SH-SY5Y (cell line): Measurements from ENCODE around the gene ADGRL2.

Source experiments
- GATA2 ChIP-seq: IDR thresholded peaks from 2 replicates; pipeline ENCODE4 v1.6.1; 2011; ENCODE audit warnings: mild to moderate bottlenecking, low read depth, low read length
- GATA3 ChIP-seq: IDR thresholded peaks from 2 replicates; pipeline ENCODE4 v1.6.1; 2011; ENCODE audit warnings: low read depth, mild to moderate bottlenecking, low read length, moderate library complexity

ADGRL2 gene

DNA sequence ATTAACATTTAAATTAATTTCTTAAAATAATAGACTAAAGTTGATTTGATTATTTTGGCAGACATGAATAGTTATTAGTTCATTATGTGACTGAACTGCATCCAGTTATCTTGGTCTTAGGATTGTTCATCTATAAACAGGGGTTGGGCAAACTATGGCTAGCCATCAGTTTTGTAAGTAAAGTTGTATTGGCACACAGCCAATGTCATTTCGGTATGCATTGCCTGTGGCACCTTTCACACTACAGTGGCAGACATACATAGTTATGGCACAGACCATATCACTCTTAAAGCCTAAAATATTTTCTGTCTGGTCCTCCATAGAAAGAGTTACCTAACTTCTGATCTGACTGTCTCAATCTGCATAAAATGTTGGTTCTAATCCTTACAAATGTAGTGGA, 27.2 kb downstream of the ADGRL2 start:
- TF ChIP-seq GATA2: no peak
- TF ChIP-seq GATA3: no peak

DNA sequence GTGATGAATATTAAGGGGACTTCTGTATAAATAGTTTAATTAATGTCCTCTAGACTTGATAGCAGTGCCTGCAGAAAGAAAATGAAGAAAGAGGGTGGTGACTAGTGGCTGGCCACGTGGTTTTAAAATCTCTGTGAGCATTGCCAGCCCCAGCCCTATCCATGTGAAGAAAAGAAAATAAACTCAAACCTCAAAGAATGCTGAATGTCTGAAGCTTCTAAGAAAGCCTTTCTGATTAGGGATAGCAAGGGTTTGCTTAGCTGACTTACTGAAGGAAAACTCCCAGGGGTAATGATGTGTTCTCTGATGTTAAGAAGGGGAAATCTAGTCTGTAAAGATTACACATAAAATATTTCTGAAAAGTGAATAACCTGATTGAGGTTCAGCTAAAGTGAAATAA, 31.8 kb downstream of the ADGRL2 start:
- TF ChIP-seq GATA3 (no peak), GATA2 (no peak)

DNA sequence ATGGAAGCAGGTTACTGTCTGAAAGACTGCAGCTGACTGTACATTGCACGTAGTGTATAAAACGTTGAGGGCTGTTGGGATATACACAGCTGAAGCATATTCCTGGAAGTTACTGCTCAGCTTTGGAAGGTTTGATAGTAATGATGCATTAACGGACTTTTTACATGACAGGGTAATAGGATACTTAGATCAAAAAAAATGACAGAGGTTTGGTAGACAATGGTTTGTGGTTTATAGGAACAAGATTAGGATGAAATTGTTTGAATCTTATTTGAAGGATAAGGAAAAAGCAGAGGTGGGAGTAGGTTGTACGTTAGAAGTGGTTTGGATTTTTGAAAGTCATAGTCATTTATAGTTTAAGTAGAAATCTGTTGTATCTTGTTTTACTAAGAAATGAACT, 33.0 kb downstream of the ADGRL2 start:
- no peak for TF ChIP-seq GATA2
- no peak for TF ChIP-seq GATA3

DNA sequence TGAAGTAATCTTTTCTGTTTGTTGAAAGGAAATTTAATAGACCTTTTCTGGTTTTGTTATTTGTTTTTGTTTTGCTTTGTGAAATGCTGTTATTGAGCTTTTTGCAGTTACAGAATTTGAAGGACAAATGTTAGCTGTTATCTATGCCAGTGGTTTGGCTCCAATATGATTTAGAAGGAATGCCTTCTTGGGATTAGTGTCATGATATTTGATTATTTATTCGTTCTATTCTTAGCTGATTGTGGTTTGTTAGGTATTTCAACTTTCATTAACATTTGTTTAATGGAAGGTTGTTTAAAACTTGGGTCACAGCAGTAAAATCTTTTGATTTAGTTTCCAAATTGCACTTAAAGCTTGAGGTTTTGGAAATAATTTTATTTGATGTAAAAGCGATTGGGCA, 33.5 kb downstream of the ADGRL2 start:
- TF ChIP-seq GATA3 (no peak), GATA2 (no peak)

DNA sequence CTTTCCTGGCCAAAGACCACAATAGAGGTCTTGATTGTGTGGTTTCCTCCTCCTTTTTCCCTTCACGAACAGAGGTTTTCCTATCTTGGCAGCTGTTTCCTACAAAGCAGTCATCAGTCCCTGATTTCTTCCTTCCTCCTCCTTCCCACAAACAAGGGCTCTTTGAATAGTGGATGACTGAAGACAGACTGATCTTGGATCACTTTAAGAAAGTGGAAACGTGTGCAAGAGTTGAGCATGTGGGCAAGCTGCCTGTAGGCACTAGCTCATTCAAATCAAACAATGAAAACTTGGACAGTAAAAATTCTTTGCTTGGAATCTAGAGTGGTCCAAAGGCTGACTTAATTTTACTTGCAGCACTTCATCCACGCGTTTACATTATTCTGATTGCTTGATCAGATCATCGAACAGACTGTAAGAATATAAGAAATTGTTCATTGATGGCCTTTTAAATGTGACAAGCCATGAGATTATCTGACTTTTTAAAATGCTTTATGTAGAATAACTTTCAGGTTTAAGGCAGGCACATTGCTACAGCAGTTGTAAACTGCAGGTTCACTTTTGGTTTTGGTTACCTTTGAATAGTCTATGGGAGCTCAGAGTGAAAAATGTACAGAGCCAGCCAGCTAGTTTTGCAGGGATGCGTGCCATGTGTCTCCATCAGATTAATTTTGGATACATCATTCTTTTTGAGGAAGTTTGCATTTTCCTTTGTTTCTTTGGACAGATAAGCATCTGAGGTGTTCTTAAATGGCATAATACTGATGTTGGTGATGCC, 34.4 kb downstream of the ADGRL2 start:
- TF ChIP-seq GATA2 (no peak), GATA3 (no peak)

DNA sequence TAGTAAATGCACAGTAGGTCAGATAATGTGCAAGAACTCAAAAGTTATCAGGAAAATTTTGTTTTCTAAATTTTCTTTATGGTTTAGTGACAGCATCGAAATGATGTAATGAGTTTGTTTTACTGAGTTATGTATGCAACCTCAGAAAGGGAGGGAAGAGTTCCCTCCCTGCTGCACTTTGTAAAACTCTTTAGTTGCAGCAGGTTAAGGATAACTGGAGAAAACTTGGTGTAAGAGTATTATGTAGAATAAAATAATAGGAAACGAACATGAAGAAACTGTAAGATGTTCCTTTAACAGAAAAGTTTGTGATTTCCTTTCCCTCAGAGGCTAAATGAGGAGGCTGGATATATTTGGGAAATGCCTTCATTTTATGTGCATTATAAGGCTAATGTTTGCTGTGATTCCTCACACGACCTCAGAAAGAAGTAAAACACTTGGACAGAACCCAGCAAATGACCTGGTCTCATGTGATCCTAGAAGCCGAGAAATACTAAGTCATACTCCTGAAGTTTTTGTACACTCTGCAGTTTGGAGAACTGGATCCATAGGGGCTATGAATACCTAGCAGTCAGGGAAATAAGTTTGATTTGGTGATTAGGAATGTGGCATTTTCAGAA, 35.4 kb downstream of the ADGRL2 start:
- TF ChIP-seq GATA3 (no peak), GATA2 (no peak)

DNA sequence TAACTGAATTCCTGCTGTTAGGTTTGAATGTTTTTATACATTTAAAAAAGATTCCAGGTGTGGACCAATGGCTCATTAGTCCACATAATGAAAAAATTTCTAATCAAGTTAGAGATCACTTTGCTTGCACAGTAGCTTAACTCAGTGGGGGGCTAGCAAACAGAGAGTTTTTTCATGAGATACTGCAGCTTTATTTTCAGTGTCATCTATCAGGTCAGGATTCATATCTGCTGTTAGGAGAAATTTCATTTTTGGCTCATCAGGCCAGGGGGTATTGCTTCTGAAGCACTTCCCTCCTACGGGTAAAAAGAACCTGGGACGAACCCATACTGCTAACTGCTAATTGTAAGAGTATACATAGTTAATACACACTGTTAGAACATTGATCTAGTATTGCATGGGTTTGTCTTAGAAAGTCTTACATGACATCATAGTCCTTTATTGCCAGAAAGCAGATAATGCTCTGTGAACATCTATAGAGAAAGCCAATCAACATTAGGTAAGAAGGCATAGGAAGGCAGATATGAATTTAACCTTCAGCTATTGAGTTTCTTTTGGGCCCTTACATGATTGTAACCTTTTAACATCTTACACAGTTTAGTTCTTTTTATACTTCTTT, 38.0 kb downstream of the ADGRL2 start:
- TF ChIP-seq GATA2 (no peak), GATA3 (no peak)

DNA sequence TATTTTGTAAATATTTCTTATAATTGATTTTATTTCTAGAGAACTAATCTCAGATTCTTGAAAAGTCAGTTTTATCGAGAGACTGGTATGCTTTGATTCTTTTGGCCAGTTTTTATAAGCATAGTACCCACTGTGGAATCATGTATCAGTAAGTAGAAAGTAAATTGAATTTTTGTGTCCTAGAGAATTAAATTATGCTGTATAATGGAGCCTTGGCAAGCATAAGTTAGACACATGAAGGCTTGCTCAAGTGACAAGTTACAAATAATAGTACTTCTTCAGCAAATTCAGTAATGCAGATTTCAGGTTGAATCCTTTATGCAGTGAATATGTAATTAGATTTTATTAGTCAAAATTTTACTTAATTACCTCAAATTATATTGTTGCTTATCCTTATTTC, 40.1 kb downstream of the ADGRL2 start:
- TF ChIP-seq GATA3 (no peak), GATA2 (no peak)

DNA sequence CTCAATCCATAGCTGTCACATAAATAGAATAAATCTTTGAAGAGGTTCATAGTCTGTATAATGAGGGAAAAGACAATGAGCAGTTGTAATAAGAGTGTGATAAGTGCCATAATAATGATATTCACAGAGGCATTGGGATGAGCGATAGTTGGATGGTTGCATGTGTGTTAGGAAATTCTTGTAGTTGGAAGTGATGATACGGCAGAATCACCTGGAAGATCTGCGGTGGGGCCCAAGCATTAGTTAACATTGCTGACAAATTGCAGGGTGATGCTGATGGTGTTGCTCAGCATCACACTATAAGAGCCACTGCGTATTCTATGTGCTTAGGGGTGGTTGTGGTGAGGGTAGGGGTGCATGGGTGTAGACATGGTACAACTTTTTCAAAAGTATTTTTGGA, 41.1 kb downstream of the ADGRL2 start:
- TF ChIP-seq GATA3: no peak
- TF ChIP-seq GATA2: no peak

DNA sequence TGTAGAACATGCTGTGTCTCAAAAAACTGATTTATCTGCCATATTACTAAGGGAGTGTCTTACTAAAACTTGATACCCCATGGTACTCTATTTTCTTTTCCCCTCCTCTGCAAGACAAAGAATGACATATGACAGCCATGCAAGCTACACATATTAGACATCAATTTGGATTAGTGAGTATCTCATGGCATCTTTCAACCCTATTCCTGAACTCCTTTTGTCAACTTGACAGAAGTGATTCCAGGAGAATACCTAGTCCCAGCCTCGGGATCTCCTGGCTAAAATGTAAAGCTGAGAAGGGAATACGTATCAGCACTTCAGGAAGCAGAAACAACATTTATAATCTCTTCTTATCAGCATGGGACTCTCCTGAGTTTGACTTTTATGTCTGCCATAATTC, 43.7 kb downstream of the ADGRL2 start:
- TF ChIP-seq GATA3: no peak
- TF ChIP-seq GATA2: no peak

DNA sequence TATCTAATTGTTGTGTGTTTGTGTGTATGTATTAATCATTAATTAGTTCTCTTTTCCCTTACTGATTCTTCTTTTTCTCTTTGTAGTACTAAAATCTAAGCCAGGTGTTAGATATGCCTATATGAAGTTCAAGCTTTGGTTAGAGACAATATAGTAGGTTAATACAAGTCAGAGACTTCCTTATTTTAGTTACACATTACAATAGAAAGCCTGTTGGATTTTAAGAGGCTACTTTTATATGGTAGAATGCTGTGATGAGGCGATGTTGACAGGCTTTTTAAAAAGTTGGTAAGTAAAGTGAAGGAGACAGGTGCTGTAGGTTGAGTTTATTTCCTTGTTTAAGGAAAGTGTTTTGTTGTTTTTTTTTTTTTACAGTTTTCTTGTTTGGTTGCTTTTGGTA, 45.9 kb downstream of the ADGRL2 start:
- TF ChIP-seq GATA2 (no peak), GATA3 (no peak)

DNA sequence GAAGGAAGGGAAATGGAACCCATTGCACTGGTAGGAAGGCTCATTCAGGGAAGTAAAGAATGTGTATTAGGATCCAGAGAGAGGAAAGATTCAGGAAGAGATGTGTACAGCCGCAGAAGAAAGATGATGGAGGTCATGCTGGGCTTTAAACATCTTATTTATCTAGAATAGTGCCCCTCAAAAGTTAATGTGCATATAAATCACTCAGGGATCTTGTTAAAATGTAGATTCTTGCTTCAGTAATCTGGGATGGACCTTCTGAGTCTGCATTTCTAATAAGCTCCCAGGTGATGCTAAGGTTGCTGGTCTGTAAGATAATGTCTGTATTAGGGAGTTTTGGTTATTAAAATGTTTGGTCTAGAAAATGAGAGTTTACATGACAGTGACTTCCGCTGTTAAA, 46.3 kb downstream of the ADGRL2 start:
- TF ChIP-seq GATA3: no peak
- TF ChIP-seq GATA2: no peak

DNA sequence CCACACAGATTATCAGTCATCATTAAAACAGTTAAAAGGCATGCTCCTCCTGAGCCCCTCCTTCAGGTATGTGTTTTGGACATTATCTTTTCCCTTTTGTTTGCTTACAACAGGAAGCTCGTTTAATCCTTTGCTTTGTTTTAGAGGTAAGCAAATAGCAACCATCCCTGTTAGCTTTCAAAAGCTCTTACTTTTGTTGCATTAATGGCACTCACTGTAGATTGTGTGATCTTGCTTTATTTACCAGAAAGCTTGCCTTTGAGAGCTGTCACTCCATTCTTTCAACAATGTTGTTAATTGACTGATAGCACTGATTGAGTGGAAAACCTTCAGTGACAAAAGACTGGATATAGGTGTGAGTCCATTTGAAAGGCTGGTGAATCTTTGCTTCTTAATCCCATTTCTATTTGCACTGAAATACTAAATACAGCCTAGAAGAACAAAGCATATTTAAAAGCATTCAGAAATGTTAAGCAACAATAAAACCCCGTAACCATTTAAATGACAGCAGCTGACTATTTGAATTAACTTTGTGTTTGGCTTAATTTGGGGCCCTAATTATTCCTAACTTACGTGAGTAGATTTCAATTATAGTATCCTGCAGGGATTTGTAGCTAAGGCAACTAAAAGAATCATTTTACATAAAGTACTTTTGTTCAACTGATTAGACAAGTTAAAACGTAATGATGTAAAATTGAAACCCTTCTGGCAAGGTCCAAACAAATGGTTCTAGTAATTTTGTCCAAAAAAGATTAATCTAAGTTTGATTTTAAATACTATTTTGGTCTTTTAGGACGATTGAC, 48.3 kb downstream of the ADGRL2 start:
- TF ChIP-seq GATA2: no peak
- no peak for TF ChIP-seq GATA3

DNA sequence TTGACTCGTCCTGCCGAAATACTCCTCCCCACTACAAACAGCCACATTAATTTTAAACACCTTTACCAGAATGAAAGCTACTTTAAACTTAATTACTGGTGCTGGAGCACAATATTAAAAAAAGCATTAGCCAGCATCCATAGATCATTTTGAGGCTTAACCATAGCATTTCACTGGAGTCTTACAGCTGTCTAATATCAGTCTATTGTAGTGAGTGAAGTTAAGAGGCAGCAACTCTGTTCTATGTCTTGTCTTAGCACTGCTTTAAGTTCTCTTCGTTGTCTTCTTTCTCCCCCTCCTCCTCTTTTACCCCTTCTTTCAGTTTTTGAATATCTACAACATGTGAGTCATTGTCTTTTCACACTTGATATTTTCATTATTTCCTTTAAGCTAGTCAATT, 49.3 kb downstream of the ADGRL2 start:
- no peak for TF ChIP-seq GATA3
- no peak for TF ChIP-seq GATA2
